Glomerular visceral epithelial cell (primary cell): ENCODE measurements around the gene SLC22A12.
A peak's percentile ranks its signal among the peaks of the same experiment; 100 is the strongest.

Experiments
- DNase-seq: peaks from one replicate; pipeline ENCODE4 v3.0.0-alpha.2; 2016; ENCODE audit errors: extremely low spot score

The SLC22A12 gene

GRCh38 chr11:64624883-64625481 is 34.0 kb downstream of the SLC22A12 start:
- no peak for DNase-seq

- DNase-seq: no peak
Observed at GRCh38 chr11:64626637-64627036, 35.6 kb downstream of the SLC22A12 start.

- no peak for DNase-seq
Observed at GRCh38 chr11:64627371-64627770, 36.4 kb downstream of the SLC22A12 start.

GRCh38 chr11:64628596-64628995 is 37.6 kb downstream of the SLC22A12 start:
- no peak for DNase-seq

- no peak for DNase-seq
Observed at GRCh38 chr11:64629103-64629502, 38.1 kb downstream of the SLC22A12 start.

- DNase-seq: no peak
Observed at GRCh38 chr11:64629796-64630562, 39.0 kb downstream of the SLC22A12 start.

GRCh38 chr11:64631675-64632074 is 40.7 kb downstream of the SLC22A12 start:
- no peak for DNase-seq

- DNase-seq: no peak
Observed at GRCh38 chr11:64632237-64632636, 41.2 kb downstream of the SLC22A12 start.

- DNase-seq: no peak
Observed at GRCh38 chr11:64632654-64633053, 41.6 kb downstream of the SLC22A12 start.

GRCh38 chr11:64633555-64634159 is 42.6 kb downstream of the SLC22A12 start:
- no peak for DNase-seq

- no peak for DNase-seq
Observed at GRCh38 chr11:64637334-64638017, 46.5 kb downstream of the SLC22A12 start.

GRCh38 chr11:64638018-64638665 is 47.1 kb downstream of the SLC22A12 start:
- DNase-seq: no peak

- peak; percentile 15 for DNase-seq
Observed at GRCh38 chr11:64638829-64639228, 47.8 kb downstream of the SLC22A12 start.

- no peak for DNase-seq
Observed at GRCh38 chr11:64639885-64640284, 48.9 kb downstream of the SLC22A12 start.

GRCh38 chr11:64641596-64642417 is 50.8 kb downstream of the SLC22A12 start:
- no peak for DNase-seq

- no peak for DNase-seq
Observed at GRCh38 chr11:64642418-64642735, 51.4 kb downstream of the SLC22A12 start.

GRCh38 chr11:64642871-64643255 is 51.8 kb downstream of the SLC22A12 start:
- DNase-seq: no peak

GRCh38 chr11:64643256-64643881 is 52.3 kb downstream of the SLC22A12 start:
- DNase-seq: no peak

GRCh38 chr11:64643920-64644646 is 53.1 kb downstream of the SLC22A12 start:
- DNase-seq: no peak

- no peak for DNase-seq
Observed at GRCh38 chr11:64644647-64645275, 53.7 kb downstream of the SLC22A12 start.
